Cerebellar nuclear complex (tissue), 1 donor: ENCODE measurements around the gene F2RL3.
"Not testable (repeated sequence)": the region's sequence is repeated elsewhere in the genome, so short reads cannot be mapped to it uniquely, and the experiment has no call there.

Experiments used
- DNase-seq, 2 experiments: peaks; one replicate each; lab custom pipeline; 2025; lab: John Stamatoyannopoulos, UW

F2RL3 gene

GRCh38 chr19:16874978-16875299 lies 13.9 kb upstream of the F2RL3 start:
- not testable (repeated sequence) for DNase-seq

- DNase-seq: no peak
Measured at GRCh38 chr19:16875584-16876555, 12.9 kb upstream of the F2RL3 start.

GRCh38 chr19:16876904-16877361 lies 11.9 kb upstream of the F2RL3 start:
- no peak for DNase-seq

GRCh38 chr19:16877581-16877980 lies 11.2 kb upstream of the F2RL3 start:
- no peak for DNase-seq

GRCh38 chr19:16878181-16878965 lies 10.4 kb upstream of the F2RL3 start:
- DNase-seq: no peak

GRCh38 chr19:16880884-16881554 lies 7.8 kb upstream of the F2RL3 start:
- no peak for DNase-seq

- no peak for DNase-seq
Measured at GRCh38 chr19:16882146-16882545, 6.7 kb upstream of the F2RL3 start.

- no peak for DNase-seq
Measured at GRCh38 chr19:16883522-16883921, 5.3 kb upstream of the F2RL3 start.

- no peak for DNase-seq
Measured at GRCh38 chr19:16885166-16885565, 3.6 kb upstream of the F2RL3 start.

- no peak for DNase-seq
Measured at GRCh38 chr19:16886305-16886880, 2.4 kb upstream of the F2RL3 start.

- no peak for DNase-seq
Measured at GRCh38 chr19:16887353-16888265, 1.2 kb upstream of the F2RL3 start.

GRCh38 chr19:16889366-16889882 lies 625 bp downstream of the F2RL3 start:
- no peak for DNase-seq

GRCh38 chr19:16889883-16890460 lies 1.2 kb downstream of the F2RL3 start:
- no peak for DNase-seq

- no peak for DNase-seq
Measured at GRCh38 chr19:16890461-16891184, 1.8 kb downstream of the F2RL3 start.

- no peak for DNase-seq
Measured at GRCh38 chr19:16891696-16892382, 3.0 kb downstream of the F2RL3 start.

- no peak for DNase-seq
Measured at GRCh38 chr19:16892436-16892835, 3.6 kb downstream of the F2RL3 start.

GRCh38 chr19:16892868-16893685 lies 4.3 kb downstream of the F2RL3 start:
- no peak for DNase-seq

GRCh38 chr19:16893686-16893989 lies 4.8 kb downstream of the F2RL3 start:
- no peak for DNase-seq
